Measurements from ENCODE around the gene BSDC1. TPM values are rescaled to one million over a fixed set of nuclear protein-coding genes. Genes with fewer than 3 reads are reported as not detected.
"Not testable (repeated sequence)": the region's sequence is repeated elsewhere in the genome, so short reads cannot be mapped to it uniquely, and the experiment has no call there.

Gene BSDC1
- total RNA-seq, 1 experiment from 2014 or later = 64.9 TPM

DNA sequence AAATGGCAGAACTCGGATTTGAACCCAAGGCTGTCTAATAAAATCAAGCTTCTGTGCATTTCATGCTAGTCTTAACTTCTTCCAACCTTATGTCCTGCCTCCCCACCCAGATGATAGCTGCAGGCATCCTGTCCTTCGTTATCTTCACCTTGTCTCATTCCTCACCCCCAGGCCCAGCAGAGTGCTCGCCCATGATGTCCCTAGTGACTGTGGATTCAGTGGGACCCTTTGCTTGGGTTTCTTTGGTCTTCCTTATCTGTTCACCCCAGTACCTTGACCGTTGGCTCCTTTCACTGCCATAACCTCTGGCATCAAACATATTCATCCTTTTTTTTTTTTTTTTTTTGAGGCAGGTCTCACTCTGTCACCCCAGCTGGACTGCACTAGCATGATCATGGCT is 5.6 kb upstream of the BSDC1 start:
- no TSS peak for BruUV-seq (replicated peaks)
- H3K36me3 ChIP-seq (ENCODE audit: control insufficient read depth, insufficient read depth, low read length) = no peaks in the 10 kb centered on the region
- no peak overlapping the region for H3K4me3 ChIP-seq (ENCODE audit: low read depth in 2 of 2, low read length in 2 of 2)
- POLR2A ChIA-PET = no interaction called here
- H3K4me1 ChIP-seq (ENCODE audit: control insufficient read depth, insufficient read depth, low read length) = no peaks in the 10 kb centered on the region
- CTCF ChIA-PET = interaction anchor here (0.6 to 1.2 kb wide), 4 partner anchors 48 to 679 kb away, joined by 3 to 4 read pairs (median 3); no protein-coding TSS in a partner anchor
- no peak for DNase-seq (ENCODE audit: low read depth, low spot score)
- no peaks in the 10 kb centered on the region for H3K27me3 ChIP-seq (ENCODE audit: control insufficient read depth, insufficient read depth, low read length)
- in situ Hi-C loops (cut with HindIII; ENCODE audit: low pct_unique_long_range_greater_than_20kb, low sequenced_read_pairs) (no loop called here), intact Hi-C loops (cut with micrococcal nuclease; ENCODE audit: unreplicated experiment) (no loop called here)
- TF ChIP-seq REST (IDR thresholded peaks at IDR 0.05; ENCODE audit: insufficient read depth in 1 of 2, low read depth in 2 of 2, low read length in 1 of 2) = no peak
- no peak for TF ChIP-seq TCF7L2 (IDR thresholded peaks at IDR 0.05; ENCODE audit: low read depth, low read length)
- TF ChIP-seq POLR2AphosphoS5 (IDR thresholded peaks at IDR 0.05; ENCODE audit: low read depth, low read length) = no peak
- TF ChIP-seq SIN3A (IDR thresholded peaks at IDR 0.05; ENCODE audit: borderline replicate concordance, insufficient read depth, low read depth, low read length) = no peak
- TF ChIP-seq, protein P1, sequence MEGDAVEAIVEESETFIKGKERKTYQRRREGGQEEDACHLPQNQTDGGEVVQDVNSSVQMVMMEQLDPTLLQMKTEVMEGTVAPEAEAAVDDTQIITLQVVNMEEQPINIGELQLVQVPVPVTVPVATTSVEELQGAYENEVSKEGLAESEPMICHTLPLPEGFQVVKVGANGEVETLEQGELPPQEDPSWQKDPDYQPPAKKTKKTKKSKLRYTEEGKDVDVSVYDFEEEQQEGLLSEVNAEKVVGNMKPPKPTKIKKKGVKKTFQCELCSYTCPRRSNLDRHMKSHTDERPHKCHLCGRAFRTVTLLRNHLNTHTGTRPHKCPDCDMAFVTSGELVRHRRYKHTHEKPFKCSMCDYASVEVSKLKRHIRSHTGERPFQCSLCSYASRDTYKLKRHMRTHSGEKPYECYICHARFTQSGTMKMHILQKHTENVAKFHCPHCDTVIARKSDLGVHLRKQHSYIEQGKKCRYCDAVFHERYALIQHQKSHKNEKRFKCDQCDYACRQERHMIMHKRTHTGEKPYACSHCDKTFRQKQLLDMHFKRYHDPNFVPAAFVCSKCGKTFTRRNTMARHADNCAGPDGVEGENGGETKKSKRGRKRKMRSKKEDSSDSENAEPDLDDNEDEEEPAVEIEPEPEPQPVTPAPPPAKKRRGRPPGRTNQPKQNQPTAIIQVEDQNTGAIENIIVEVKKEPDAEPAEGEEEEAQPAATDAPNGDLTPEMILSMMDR (IDR thresholded peaks at IDR 0.05) = no peak
- no peaks in the 10 kb centered on the region for H3K9me3 ChIP-seq (ENCODE audit: control insufficient read depth, insufficient read depth, low read depth, low read length)
- no peak for ATAC-seq
- H3K27ac ChIP-seq (ENCODE audit: low read length) = no peak overlapping the region

DNA sequence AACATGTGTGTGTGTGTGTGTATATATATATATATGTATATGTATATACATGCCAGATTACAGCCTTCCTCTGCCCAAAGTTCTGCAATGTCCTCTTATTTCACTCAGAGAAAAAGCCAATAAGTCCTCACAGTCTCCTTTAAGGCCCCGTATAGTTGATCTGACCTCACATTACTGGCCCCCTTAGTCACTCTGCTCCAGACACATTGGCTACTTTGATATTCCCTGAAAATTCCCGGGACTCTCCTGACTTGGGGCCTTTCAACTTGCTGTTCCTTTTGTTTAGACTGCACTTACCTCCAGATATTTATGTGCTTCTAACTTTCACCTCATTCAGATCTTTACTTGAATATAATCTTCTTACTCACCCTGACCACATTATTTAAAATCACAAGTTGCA is 4.2 kb upstream of the BSDC1 start:
- intact Hi-C loops (cut with micrococcal nuclease; ENCODE audit: unreplicated experiment) (no loop called here), in situ Hi-C loops (cut with HindIII; ENCODE audit: low pct_unique_long_range_greater_than_20kb, low sequenced_read_pairs) (no loop called here)
- no peaks in the 10 kb centered on the region for H3K9me3 ChIP-seq (ENCODE audit: control insufficient read depth, insufficient read depth, low read depth, low read length)
- no peak for ATAC-seq
- H3K4me3 ChIP-seq (ENCODE audit: low read depth in 2 of 2, low read length in 2 of 2) = no peak overlapping the region
- ChIA-PET CTCF (no interaction called here), POLR2A (no interaction called here)
- no peak for DNase-seq (ENCODE audit: low read depth, low spot score)
- no peaks in the 10 kb centered on the region for H3K27me3 ChIP-seq (ENCODE audit: control insufficient read depth, insufficient read depth, low read length)
- BruUV-seq (replicated peaks) = no TSS peak
- no peak for TF ChIP-seq SIN3A (IDR thresholded peaks at IDR 0.05; ENCODE audit: borderline replicate concordance, insufficient read depth, low read depth, low read length)
- TF ChIP-seq TCF7L2 (IDR thresholded peaks at IDR 0.05; ENCODE audit: low read depth, low read length) = no peak
- no peak for TF ChIP-seq POLR2AphosphoS5 (IDR thresholded peaks at IDR 0.05; ENCODE audit: low read depth, low read length)
- TF ChIP-seq, protein P1 (IDR thresholded peaks at IDR 0.05) = no peak
- TF ChIP-seq REST (IDR thresholded peaks at IDR 0.05; ENCODE audit: insufficient read depth in 1 of 2, low read depth in 2 of 2, low read length in 1 of 2) = no peak
- H3K4me1 ChIP-seq (ENCODE audit: control insufficient read depth, insufficient read depth, low read length) = peaks cover 1% of the 10 kb centered on the region; the same call in 1 of the 2 replicates
- no peaks in the 10 kb centered on the region for H3K36me3 ChIP-seq (ENCODE audit: control insufficient read depth, insufficient read depth, low read length)
- H3K27ac ChIP-seq (ENCODE audit: low read length) = no peak overlapping the region

DNA sequence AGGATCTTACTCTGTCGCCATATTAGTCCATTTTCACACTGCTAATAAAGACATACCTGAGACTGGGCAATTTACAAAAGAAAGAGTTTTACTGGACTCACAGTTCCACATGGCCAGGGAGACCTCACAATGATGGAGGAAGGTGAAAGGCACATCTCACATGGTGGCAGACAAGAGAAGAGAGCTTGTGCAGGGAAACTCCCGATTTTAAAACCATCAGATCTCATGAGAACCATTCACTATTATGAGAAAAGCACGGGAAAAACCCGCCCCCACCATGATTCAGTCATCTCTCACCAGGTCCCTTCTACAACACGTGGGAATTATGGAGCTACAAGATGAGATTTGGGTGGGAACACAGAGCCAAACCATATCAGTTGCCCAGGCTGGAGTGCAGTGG is 2.3 kb upstream of the BSDC1 start:
- DNase-seq (ENCODE audit: low read depth, low spot score); POLR2A ChIA-PET; ATAC-seq; H3K4me1 ChIP-seq (ENCODE audit: control insufficient read depth, insufficient read depth, low read length); CTCF ChIA-PET; BruUV-seq (replicated peaks); H3K27ac ChIP-seq (ENCODE audit: low read length); H3K36me3 ChIP-seq (ENCODE audit: control insufficient read depth, insufficient read depth, low read length); in situ Hi-C loops (cut with HindIII; ENCODE audit: low pct_unique_long_range_greater_than_20kb, low sequenced_read_pairs); H3K9me3 ChIP-seq (ENCODE audit: control insufficient read depth, insufficient read depth, low read depth, low read length); H3K4me3 ChIP-seq (ENCODE audit: low read depth in 2 of 2, low read length in 2 of 2); intact Hi-C loops (cut with micrococcal nuclease; ENCODE audit: unreplicated experiment); H3K27me3 ChIP-seq (ENCODE audit: control insufficient read depth, insufficient read depth, low read length): not testable (repeated sequence)
